ENCODE data around the gene IGFBPL1. TPM values are rescaled to one million over a fixed set of nuclear protein-coding genes. Genes with fewer than 3 reads are reported as not detected.

IGFBPL1 gene
- total and polyA plus RNA-seq, 2 of the 13 experiments (the other 11 are each of a cell fraction or from before 2014, with no cell fraction given) = 0.24 TPM; not detected in 1

- 0 out of 2 replicates have a peak, but pooled peaks have one; percentile 41 for TF ChIP-seq ZNF891 (CRISPR knock-in tag; IDR thresholded peaks at IDR 0.05)
- no peak for TF ChIP-seq ELK4 (CRISPR knock-in tag; IDR thresholded peaks at IDR 0.05; ENCODE audit: borderline replicate concordance)
- no peak for TF ChIP-seq KLF13 (CRISPR knock-in tag; IDR thresholded peaks at IDR 0.05)
- 0 out of 2 replicates have a peak, but pooled peaks have one; percentile 0 for TF ChIP-seq GATA4 (IDR thresholded peaks at IDR 0.05; ENCODE audit: borderline replicate concordance, low read depth)
- peak; percentile 62; the same call in 1 of the 2 replicates for TF ChIP-seq ZNF782 (CRISPR knock-in tag; IDR thresholded peaks at IDR 0.05; ENCODE audit: borderline replicate concordance)
- no peak for TF ChIP-seq FUBP1 (CRISPR knock-in tag; IDR thresholded peaks at IDR 0.05; ENCODE audit: borderline replicate concordance)
- no peak for TF ChIP-seq HNF1B (CRISPR knock-in tag; IDR thresholded peaks at IDR 0.05)
- no peak; the same call in 1 of the 2 replicates for TF ChIP-seq MTA1 (CRISPR knock-in tag; IDR thresholded peaks at IDR 0.05; ENCODE audit: borderline replicate concordance)
- TF ChIP-seq SKIL (CRISPR knock-in tag; IDR thresholded peaks at IDR 0.05; ENCODE audit: borderline replicate concordance) = no peak
- TF ChIP-seq GMEB2 (CRISPR knock-in tag; IDR thresholded peaks at IDR 0.05; ENCODE audit: low read depth) = no peak
- no peak for TF ChIP-seq ZNF629 (CRISPR knock-in tag; conservative IDR thresholded peaks at IDR 0.05)
- 0 out of 2 replicates have a peak, but pooled peaks have one; percentile 19 for TF ChIP-seq ZNF274 (CRISPR knock-in tag; IDR thresholded peaks at IDR 0.05)
- TF ChIP-seq PREB (CRISPR knock-in tag; IDR thresholded peaks at IDR 0.05) = peak; percentile 87; the same call in 1 of the 2 replicates
- no peak for TF ChIP-seq ZNF496 (CRISPR knock-in tag; IDR thresholded peaks at IDR 0.05; ENCODE audit: insufficient replicate concordance)
These were observed 31.8 kb downstream of the IGFBPL1 start, which contains the start of gene ALDH1B1 (continued) for GRCh38 chr9:38392235-38393127.

Data from HepG2 (cell line).